Trophoblast cell (in vitro differentiated cells and primary cell): Measurements from ENCODE around the gene HTRA3.

Source experiments
- DNase-seq, 2 donors: peaks; one replicate each; pipeline ENCODE4 v3.0.0-alpha.2; 2016
- H2AFZ ChIP-seq: 2 replicates; pipeline ENCODE4 v1.6.1; 2013; ENCODE audit warnings: low read length, moderate library complexity, mild to moderate bottlenecking; ENCODE audit not compliant: insufficient read depth, poor library complexity
- H2AK5ac ChIP-seq: 2 replicates; pipeline ENCODE4 v1.6.1; 2013; ENCODE audit warnings: mild to moderate bottlenecking, low read length
- H2BK120ac ChIP-seq: 2 replicates; pipeline ENCODE4 v1.6.1; 2013; ENCODE audit warnings: low read length, mild to moderate bottlenecking, moderate library complexity; ENCODE audit not compliant: insufficient read depth, poor library complexity
- H2BK12ac ChIP-seq: 2 replicates; pipeline ENCODE4 v1.6.1; 2013; ENCODE audit warnings: mild to moderate bottlenecking, low read length, moderate library complexity
- H2BK5ac ChIP-seq: 2 replicates; pipeline ENCODE4 v1.6.1; 2013; ENCODE audit warnings: low read length, low read depth, moderate library complexity, mild to moderate bottlenecking; ENCODE audit not compliant: poor library complexity
- H3K14ac ChIP-seq: 2 replicates; pipeline ENCODE4 v1.6.1; 2013; ENCODE audit warnings: mild to moderate bottlenecking, low read length
- H3K18ac ChIP-seq: 2 replicates; pipeline ENCODE4 v1.6.1; 2013; ENCODE audit warnings: mild to moderate bottlenecking, low read length
- H3K23ac ChIP-seq: 2 replicates; pipeline ENCODE4 v1.6.1; 2013; ENCODE audit warnings: low read length
- H3K27ac ChIP-seq: 2 replicates; pipeline ENCODE4 v1.5.1; 2013; ENCODE audit warnings: low read depth, mild to moderate bottlenecking, inconsistent platforms, low read length, moderate library complexity
- H3K27me3 ChIP-seq: 2 replicates; pipeline ENCODE4 v1.6.1; 2013; ENCODE audit warnings: inconsistent platforms, mild to moderate bottlenecking, low read length, moderate library complexity; ENCODE audit not compliant: insufficient read depth
- H3K36me3 ChIP-seq, 2 experiments: 1 replicate in 1 of 2; 2 replicates in 1 of 2; pipeline ENCODE4 v1.6.1; 2013; ENCODE audit warnings: low read length in 2 of 2, mild to moderate bottlenecking in 2 of 2, moderate library complexity in 1 of 2; ENCODE audit not compliant: insufficient read depth in 2 of 2, control insufficient read depth in 1 of 2
- H3K4ac ChIP-seq: 2 replicates; pipeline ENCODE4 v1.6.1; 2013; ENCODE audit warnings: low read depth, mild to moderate bottlenecking, low read length, moderate library complexity
- H3K4me1 ChIP-seq, 2 experiments: 1 replicate in 1 of 2; 2 replicates in 1 of 2; pipeline ENCODE4 v1.6.1; 2013; ENCODE audit warnings: low read length in 2 of 2, mild to moderate bottlenecking in 2 of 2, moderate library complexity in 1 of 2; ENCODE audit not compliant: insufficient read depth in 2 of 2, control insufficient read depth in 1 of 2
- H3K4me2 ChIP-seq: 2 replicates; pipeline ENCODE4 v1.6.1; 2013; ENCODE audit warnings: inconsistent platforms, mild to moderate bottlenecking, low read length, moderate library complexity
- H3K4me3 ChIP-seq: 2 replicates; pipeline ENCODE4 v1.5.1; 2013; ENCODE audit warnings: mild to moderate bottlenecking, low read depth, low read length, inconsistent platforms
- H3K79me1 ChIP-seq: one replicate; pipeline ENCODE4 v1.6.1; 2013; ENCODE audit warnings: low read length
- H3K79me2 ChIP-seq: 2 replicates; pipeline ENCODE4 v1.6.1; 2013; ENCODE audit warnings: low read length, mild to moderate bottlenecking; ENCODE audit not compliant: control insufficient read depth, insufficient read depth, poor library complexity
- H3K9ac ChIP-seq: 2 replicates; pipeline ENCODE4 v1.6.1; 2013; ENCODE audit warnings: mild to moderate bottlenecking, low read length
- H3K9me3 ChIP-seq: 2 replicates; pipeline ENCODE4 v1.6.1; 2013; ENCODE audit warnings: low read depth, mild to moderate bottlenecking, control low read depth, inconsistent platforms, low read length; ENCODE audit not compliant: insufficient read depth
- H4K12ac ChIP-seq: 2 replicates; pipeline ENCODE4 v1.6.1; 2013; ENCODE audit warnings: low read depth, mild to moderate bottlenecking, low read length, moderate library complexity
- H4K8ac ChIP-seq: 2 replicates; pipeline ENCODE4 v1.6.1; 2013; ENCODE audit warnings: low read depth, mild to moderate bottlenecking, low read length, moderate library complexity
- H4K91ac ChIP-seq: one replicate; pipeline ENCODE4 v1.6.1; 2013; ENCODE audit warnings: low read depth, mild to moderate bottlenecking, low read length, moderate library complexity
- WGBS: extraction: QIAGEN DNeasy Blood & Tissue Kit; methylation state at CpG from one replicate; pipeline ENCODE4 v1.1.7; 2013; ENCODE audit warnings: missing lambda C conversion rate; ENCODE audit not compliant: insufficient read length, insufficient coverage; ENCODE audit errors: extremely low coverage; 5-methylcytosine and 5-hydroxymethylcytosine counted together

HTRA3 gene

GRCh38 chr4:8284391-8284790 lies 14.8 kb downstream of the HTRA3 start:
- no peaks in the 10 kb centered on the region for H3K9me3 ChIP-seq
- H3K23ac ChIP-seq: no peak overlapping the region
- WGBS: no CpG with 5 or more reads among the region's 11 CpGs
- H2BK5ac ChIP-seq: no peak overlapping the region
- H3K27ac ChIP-seq: no peak overlapping the region
- H2BK120ac ChIP-seq: no peak overlapping the region
- H4K12ac ChIP-seq: no peak overlapping the region
- H3K4ac ChIP-seq: no peak overlapping the region
- peaks cover 0 to 4% of the 10 kb centered on the region in 2 experiments for H3K36me3 ChIP-seq
- H2AFZ ChIP-seq: no peak overlapping the region
- H3K27me3 ChIP-seq: no peaks in the 10 kb centered on the region
- H3K14ac ChIP-seq: no peak overlapping the region
- DNase-seq: no peak
- H3K79me2 ChIP-seq: no peaks in the 10 kb centered on the region
- H3K4me2 ChIP-seq: no peak overlapping the region
- H2AK5ac ChIP-seq: no peak overlapping the region
- H3K4me1 ChIP-seq: peaks cover 5% of the 10 kb centered on the region in 2 experiments
- H3K4me3 ChIP-seq: no peak overlapping the region
- no peak overlapping the region for H3K18ac ChIP-seq
- no peak overlapping the region for H4K8ac ChIP-seq
- H4K91ac ChIP-seq: no peak overlapping the region
- H3K9ac ChIP-seq: no peak overlapping the region
- H3K79me1 ChIP-seq: peaks cover 4% of the 10 kb centered on the region
- no peak overlapping the region for H2BK12ac ChIP-seq

- Histone ChIP-seq H3K23ac (no peak overlapping the region), H2BK120ac (no peak overlapping the region), H2BK12ac (no peak overlapping the region), H3K4me1 (peaks cover 5% of the 10 kb centered on the region in 2 experiments), H3K9me3 (no peaks in the 10 kb centered on the region), H3K9ac (no peak overlapping the region), H3K36me3 (peaks cover 0 to 4% of the 10 kb centered on the region in 2 experiments), H3K14ac (no peak overlapping the region), H4K12ac (no peak overlapping the region), H2AFZ (no peak overlapping the region), H2AK5ac (no peak overlapping the region), H3K4me2 (no peak overlapping the region), H3K18ac (no peak overlapping the region), H3K4ac (no peak overlapping the region), H3K79me2 (no peaks in the 10 kb centered on the region), H3K79me1 (peaks cover 4% of the 10 kb centered on the region), H4K8ac (no peak overlapping the region), H2BK5ac (no peak overlapping the region), H4K91ac (no peak overlapping the region), H3K27me3 (no peaks in the 10 kb centered on the region), H3K27ac (no peak overlapping the region), H3K4me3 (no peak overlapping the region)
- no peak for DNase-seq
- WGBS: no CpG with 5 or more reads among the region's 16 CpGs
Measured at GRCh38 chr4:8285143-8285975, 15.8 kb downstream of the HTRA3 start.

DNA sequence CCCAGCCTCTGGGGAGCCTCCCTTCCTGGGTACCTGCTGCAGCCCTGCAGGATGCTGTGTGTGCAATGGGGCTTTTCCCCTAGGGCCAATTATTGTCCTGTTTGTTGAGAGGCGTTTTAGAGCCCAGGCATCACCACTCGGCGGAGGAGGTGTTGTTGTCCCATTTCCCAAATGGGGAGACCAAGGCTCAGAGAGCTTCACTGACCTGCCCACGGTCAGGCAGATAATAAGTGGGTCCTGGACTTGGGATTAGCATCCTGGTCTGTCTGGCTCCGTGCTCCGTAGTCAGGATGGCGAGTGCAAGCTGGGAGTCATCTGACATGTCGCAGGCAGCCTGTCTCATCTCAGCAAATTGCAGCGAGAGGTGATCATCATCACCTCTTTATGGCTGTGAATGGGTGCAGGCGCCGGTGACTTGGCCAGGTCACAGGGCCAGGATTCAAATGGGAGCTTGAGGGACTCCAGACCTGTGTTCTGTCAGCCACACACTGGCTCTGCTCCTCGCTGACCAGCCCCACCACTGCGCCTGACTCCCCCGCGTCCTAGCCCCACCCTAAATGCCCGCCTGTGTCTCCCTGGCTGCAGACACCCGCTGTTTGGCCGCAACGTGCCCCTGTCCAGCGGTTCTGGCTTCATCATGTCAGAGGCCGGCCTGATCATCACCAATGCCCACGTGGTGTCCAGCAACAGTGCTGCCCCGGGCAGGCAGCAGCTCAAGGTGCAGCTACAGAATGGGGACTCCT lies 16.6 kb downstream of the HTRA3 start:
- Histone ChIP-seq H4K12ac (no peak overlapping the region), H3K9me3 (no peaks in the 10 kb centered on the region), H2BK5ac (no peak overlapping the region), H3K79me1 (peaks cover 4% of the 10 kb centered on the region), H3K14ac (no peak overlapping the region), H2BK12ac (no peak overlapping the region), H2AK5ac (no peak overlapping the region), H3K18ac (no peak overlapping the region), H4K91ac (no peak overlapping the region), H3K23ac (no peak overlapping the region), H2BK120ac (no peak overlapping the region), H3K36me3 (peaks cover 0 to 4% of the 10 kb centered on the region in 2 experiments), H3K9ac (no peak overlapping the region), H4K8ac (no peak overlapping the region), H3K4me3 (no peak overlapping the region), H3K4me1 (peaks cover 5% of the 10 kb centered on the region in 2 experiments), H3K4ac (no peak overlapping the region), H3K4me2 (no peak overlapping the region), H3K79me2 (no peaks in the 10 kb centered on the region), H3K27ac (no peak overlapping the region), H2AFZ (no peak overlapping the region), H3K27me3 (no peaks in the 10 kb centered on the region)
- WGBS: no CpG with 5 or more reads among the region's 23 CpGs
- DNase-seq: no peak

DNA sequence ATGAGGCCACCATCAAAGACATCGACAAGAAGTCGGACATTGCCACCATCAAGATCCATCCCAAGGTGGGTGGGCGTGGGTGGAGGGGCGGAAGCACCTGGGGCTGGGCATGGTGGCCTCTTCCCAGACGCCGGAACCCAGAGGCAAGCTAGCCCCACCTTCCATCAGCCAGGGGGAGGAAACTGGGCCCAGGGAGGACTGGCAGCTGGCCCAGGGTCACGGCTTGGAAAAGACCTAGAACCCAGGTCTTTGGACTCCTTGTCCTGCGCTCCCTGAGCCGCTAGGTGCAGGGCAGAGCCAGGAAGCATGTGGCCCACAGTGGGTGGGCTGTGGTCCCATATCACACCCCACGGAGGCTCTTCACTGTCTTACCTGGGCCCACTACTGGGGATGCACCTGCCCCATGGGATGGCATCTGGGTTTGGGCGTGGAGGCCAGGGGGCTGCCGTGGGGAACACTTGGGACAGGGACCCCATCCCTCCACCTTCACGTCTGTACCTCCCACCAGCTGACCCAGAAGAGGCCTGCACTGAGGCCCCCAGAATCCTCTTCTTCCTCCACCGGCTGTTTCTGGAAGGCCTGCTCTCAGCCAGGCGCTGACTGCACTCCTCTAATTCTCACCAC lies 17.3 kb downstream of the HTRA3 start:
- H3K23ac ChIP-seq: no peak overlapping the region
- no peak overlapping the region for H4K12ac ChIP-seq
- no peak overlapping the region for H2BK5ac ChIP-seq
- no peak overlapping the region for H3K27ac ChIP-seq
- H3K14ac ChIP-seq: no peak overlapping the region
- no peak overlapping the region for H2BK120ac ChIP-seq
- no peak for DNase-seq
- H3K79me1 ChIP-seq: peaks cover 4% of the 10 kb centered on the region
- H3K4ac ChIP-seq: no peak overlapping the region
- H4K91ac ChIP-seq: no peak overlapping the region
- no peak overlapping the region for H3K4me3 ChIP-seq
- peaks cover 0 to 7% of the 10 kb centered on the region in 2 experiments for H3K36me3 ChIP-seq
- no peak overlapping the region for H2AFZ ChIP-seq
- no peaks in the 10 kb centered on the region for H3K27me3 ChIP-seq
- H3K4me1 ChIP-seq: peaks cover 5% of the 10 kb centered on the region in 2 experiments
- WGBS: no CpG with 5 or more reads among the region's 15 CpGs
- H3K9me3 ChIP-seq: no peaks in the 10 kb centered on the region
- H3K9ac ChIP-seq: no peak overlapping the region
- H3K18ac ChIP-seq: no peak overlapping the region
- H2BK12ac ChIP-seq: no peak overlapping the region
- no peak overlapping the region for H3K4me2 ChIP-seq
- H3K79me2 ChIP-seq: no peaks in the 10 kb centered on the region
- no peak overlapping the region for H2AK5ac ChIP-seq
- no peak overlapping the region for H4K8ac ChIP-seq
